ENCODE results near the gene IGSF23.
"Not testable (repeated sequence)": the region's sequence is repeated elsewhere in the genome, so short reads cannot be mapped to it uniquely, and the experiment has no call there.

- TF ChIP-seq GLIS3, ZFP30 (CRISPR knock-in tag; IDR thresholded peaks at IDR 0.05): not testable (repeated sequence)
These were observed 18.2 kb downstream of the IGSF23 start for GRCh38 chr19:44631611-44632010.

Data from SK-N-SH treated with all-trans-retinoic acid at 6 μM for 48 hours (cell line).